SKM-1 (cell line): ENCODE data around the gene SPRED1.
"Not testable (repeated sequence)": the region's sequence is repeated elsewhere in the genome, so short reads cannot be mapped to it uniquely, and the experiment has no call there.

Source experiments
- DNase-seq: peaks from one replicate; lab custom pipeline; 2025; ENCODE audit not compliant: unreplicated experiment; lab: John Stamatoyannopoulos, UW

SPRED1 gene

DNA sequence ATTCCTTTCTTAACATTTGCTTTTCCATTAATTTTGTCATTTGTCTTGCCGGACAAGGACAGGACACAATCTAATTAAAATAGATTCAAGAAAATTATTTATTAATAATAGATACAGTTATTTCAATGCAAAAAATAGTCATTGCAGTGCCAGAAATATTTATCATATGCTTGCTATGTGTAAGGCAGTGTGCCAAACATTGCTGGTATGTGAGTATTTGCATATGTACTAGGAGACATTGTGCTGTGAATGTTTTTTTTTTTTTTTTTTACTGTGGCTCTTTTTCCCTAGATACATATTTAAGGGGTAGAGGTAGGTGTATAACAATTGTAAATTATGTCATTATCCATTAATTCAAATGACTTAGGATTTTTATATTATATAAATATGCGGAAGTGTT, 23.3 kb downstream of the SPRED1 start:
- DNase-seq: no peak

DNA sequence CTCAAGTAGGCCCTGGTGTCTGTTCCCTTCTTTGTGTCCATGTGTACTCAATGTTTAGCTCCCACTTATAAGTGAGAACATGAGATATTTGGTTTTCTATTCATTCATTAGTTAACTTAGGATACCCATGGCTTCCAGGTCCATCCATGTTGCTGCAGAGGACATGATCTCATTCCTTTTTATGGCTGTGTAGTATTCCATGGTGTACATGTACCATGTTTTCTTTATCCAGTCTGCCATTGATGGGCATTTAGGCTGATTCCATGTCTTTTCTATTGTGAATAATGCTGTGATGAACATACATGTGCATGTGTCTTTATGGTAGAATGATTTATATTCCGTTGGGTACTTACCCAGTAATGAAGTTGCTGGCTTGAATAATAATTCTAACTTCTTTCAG, 24.6 kb downstream of the SPRED1 start:
- not testable (repeated sequence) for DNase-seq

DNA sequence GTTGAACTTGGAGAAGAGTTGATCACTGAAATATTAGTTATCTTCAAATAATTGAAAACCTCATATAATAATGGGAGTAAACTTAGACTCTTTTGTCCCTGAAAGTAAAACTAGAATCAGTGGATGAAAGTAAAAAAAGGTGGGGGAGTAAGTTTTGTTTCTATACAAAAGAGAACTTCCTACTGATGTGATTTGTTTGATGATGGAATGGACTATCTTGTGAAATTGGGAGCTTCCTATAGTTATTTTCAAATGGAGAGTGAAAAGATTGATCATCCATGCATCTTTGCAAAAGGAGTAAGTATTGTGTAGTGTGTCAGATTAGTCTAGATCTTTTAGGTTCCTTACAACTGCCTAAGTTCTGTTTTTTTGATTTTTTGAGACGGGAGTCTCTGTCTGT, 28.4 kb downstream of the SPRED1 start:
- DNase-seq: no peak

DNA sequence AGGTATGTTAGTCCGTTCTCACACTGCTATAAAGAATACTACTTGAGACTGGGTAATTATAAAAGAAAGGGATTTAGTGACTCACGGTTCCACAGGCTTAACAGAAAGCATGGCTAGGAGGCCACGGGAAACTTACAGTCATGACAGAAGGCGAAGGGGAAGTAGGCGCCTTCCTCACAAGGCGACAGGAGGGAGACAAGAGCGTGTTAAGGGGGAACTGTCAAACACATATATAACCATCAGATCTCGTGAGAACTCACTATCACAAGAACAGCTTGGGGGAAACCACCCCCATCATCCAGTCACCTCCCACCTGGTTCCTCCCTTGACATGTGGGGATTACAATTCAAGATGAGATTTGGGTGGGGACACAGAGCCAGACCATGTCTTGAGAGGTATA, 30.4 kb downstream of the SPRED1 start:
- no peak for DNase-seq

DNA sequence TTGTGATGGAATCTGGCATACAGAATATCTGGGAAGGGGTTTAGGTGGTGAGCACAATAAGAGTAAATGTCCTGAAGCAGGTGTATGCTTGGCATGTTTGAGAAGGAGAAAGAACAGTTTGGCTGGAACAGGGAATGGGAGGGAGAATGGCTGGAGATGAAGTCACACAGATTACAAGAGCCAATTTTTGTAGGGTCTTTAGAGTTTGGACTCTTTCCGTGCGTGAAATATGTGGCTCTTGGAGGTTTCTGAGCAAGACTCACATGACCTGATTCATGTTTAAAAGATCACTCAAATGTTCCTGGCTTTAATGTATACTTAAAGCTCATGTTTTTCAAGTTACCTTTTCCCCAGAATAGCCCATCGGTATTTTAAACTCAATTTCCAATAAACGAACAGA, 32.8 kb downstream of the SPRED1 start:
- DNase-seq: no peak

DNA sequence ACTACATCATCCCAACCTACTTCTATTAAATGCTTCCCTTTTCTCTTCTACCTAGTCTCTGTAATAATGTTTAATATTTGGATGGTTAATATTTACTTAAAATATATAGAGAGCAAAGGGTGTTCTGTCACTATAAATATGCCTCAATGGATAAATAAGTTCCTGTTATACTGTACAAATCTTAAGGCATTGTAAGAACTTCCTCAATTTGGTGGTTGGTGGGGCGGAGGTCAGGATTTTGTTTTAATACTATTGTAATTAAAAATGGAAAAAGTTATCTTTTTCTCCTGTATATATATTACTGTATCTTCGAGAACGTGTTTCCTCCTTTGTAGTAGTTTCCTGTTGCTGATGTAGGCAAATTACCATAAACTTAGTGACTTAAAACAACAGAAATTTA, 41.5 kb downstream of the SPRED1 start:
- DNase-seq: no peak

DNA sequence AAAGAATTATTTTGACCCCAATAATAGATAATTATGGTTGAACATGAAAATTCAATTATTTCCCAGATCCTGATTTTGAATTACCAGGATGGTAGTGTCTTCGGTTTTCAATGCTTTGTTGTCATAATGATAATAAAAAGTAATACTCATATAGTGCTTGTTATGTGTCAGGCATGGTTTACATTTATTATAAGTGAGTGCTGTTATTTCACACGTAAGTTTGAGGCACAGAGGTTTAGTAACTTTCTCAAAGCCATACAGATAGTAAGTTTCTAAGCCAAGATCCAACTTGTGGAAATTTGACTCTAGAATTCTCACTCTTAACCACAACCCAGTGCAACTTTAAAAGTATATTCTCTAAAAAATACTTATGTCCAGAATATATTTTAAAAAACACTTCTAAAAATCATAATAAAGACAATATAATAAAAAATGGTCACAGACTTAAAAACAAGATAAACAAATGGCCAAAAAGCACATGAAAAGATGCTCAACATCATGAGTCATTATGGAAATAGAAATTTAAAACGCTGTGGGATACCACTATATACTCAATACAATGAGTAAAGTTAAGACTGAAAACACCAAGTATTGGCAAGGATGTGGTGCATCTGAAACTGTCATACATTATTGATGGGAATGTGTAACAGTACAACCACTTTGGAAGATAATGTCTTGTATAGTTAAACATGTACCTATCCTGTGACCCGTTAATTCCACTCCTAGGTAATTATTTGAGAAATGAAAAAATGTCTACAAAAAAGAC, 45.2 kb downstream of the SPRED1 start:
- no peak for DNase-seq

DNA sequence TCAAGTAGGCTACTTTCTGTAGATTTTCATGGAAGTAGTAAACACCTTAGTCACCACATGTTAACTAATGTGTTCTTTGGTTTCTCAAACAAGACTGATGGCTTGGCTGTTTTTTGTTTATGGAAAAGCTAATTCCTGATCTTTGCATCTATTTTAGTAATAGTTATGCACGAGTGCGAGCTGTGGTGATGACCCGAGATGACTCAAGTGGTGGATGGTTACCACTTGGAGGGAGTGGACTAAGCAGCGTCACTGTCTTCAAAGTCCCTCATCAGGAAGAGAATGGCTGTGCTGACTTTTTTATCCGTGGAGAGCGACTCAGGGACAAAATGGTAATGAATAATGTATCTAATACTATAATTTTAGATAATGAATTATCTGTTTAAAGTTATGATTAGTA, 46.6 kb downstream of the SPRED1 start:
- no peak for DNase-seq

DNA sequence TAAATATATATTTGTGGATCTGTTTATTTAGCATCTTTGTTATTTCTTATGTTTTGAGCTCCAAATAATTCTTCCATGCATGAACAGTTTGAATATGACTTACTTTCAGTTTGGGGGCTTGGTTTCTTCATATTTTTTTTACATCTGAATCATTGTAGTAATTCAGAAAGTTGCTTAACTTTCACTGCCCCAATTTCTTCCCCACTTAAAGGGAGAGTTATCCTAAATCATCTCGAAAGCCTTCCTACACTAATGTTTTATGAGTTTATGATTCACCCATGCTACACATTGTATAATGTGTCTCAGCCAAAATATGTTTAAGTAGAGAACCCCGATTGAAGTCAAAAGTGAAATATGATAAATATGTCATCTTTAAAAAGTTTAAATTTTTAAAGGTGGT, 47.8 kb downstream of the SPRED1 start:
- no peak for DNase-seq

DNA sequence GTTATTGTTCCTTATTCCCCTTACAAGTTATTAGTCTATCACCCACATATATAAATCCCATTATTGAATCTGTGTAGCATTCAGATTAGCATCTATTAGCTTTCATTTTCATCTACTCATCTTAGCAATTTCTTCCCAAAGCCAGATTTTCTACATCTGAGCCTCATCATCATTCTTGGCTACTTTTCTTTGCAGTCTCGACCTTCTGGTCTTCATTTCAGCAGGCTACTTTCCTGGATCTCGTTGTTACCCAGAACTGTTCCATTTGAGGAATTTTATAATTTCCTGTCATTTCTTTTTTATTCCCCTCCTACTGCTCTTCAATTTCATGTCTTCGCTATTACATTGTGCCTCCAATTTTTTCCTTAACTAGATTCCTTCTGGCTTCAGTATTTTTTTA, 51.8 kb downstream of the SPRED1 start:
- no peak for DNase-seq

DNA sequence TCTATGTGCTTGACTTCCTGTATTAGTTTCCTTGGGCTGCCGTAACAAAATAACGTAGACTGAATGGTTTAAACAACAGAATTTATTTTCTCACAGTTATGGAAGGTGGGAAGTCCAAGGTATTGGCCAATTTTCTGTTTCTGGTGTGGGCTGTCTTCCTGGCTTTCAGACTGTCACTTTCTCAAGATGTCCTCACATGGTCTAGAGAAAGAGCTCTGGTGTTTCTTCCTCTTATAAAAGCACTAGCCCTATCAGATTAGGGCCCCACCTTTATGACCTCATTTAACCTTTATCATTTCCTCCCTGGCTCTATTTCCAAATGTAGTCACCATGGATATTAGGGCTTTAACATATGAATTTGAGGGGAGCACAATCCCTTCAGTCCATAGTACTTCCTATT, 54.6 kb downstream of the SPRED1 start:
- no peak for DNase-seq

DNA sequence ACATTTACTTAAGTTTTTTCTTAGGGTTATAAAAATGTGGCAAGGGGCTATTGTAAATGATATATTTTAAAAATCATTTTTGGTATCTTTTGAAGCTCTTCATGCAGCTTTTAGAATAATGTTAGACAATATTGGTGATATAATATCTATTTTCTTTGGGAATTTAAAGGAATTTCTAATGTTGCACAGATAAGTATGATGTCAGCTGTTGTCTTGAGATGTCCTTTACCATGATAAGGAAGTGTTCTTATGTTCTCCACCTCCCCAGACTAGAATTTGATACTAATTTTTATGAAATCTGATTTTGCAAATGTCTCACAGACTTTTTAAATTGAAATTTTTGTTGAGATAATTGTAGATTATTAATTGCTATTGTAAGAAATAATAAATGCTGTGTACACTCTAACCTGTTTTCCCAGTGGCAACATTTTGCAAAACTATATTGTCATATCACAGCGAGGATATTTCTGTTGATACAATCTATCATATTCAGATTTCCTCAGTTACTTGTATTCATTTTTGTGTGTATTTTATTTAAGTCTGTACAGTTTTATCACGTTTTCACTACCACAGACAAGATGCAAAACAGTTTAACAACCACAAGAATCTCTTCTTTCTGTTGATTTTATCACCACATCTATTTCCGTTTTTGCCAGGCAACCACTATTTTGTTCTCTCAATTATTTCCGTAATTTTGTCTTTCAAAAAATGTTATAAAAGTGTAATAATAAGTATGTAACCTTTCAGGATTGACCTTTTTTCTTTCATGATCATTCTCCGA, 55.4 kb downstream of the SPRED1 start:
- DNase-seq: no peak

DNA sequence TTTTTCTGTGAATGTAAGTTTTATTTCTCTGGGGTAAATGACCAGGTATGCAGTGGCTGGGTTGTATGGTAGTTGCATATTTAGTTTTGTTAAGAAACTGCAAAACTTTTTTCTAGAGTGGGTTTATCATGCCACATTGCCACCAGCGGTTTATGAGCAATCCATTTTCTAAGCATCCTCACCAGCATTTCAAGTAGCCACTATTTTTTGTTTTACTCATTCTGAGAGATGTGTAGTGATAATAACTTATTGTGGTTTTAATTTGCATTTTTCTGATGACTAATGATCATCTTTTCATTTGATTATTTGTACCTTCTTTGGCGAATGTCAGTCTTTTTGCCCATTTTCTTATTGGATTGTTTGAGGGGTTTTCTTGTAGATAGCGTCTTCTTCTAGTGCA, 56.2 kb downstream of the SPRED1 start:
- DNase-seq: no peak

DNA sequence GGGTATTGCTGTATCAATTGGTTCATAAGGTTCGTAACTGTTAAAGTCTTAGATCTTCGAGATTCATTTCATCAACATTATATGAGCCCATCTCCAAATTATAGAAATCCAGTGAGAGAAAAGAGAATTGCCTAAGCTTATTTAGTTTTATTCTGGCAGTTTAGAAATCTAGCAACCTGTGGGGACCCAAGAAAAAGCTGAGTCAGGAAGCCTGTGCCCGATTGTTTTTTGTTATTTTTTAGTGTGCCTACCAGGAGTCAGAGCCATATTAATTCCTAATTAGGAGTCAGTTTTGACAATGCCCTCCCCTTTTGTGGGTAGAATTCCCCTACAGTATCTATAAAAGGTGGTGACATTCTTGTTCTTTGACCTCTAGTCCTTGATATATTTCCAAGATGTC, 59.6 kb downstream of the SPRED1 start:
- no peak for DNase-seq

DNA sequence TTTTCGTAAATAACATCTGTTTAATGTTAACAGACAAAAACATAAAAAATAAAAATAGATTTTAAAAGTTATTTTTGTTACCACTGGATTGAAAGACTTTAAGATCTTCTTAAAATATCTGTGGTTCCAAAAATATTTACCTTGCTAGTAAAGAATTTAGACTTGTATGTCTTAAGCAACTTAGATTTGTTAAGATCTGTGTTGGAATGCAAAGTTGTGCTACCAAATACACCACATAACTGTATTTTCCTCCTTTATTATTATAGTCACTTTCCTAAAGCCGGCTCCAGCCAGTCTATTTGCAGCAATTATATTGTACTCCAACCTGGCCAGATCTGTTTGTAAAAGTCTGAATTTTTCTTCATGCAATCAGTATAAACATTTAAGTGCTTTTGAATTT, 63.7 kb downstream of the SPRED1 start:
- no peak for DNase-seq

DNA sequence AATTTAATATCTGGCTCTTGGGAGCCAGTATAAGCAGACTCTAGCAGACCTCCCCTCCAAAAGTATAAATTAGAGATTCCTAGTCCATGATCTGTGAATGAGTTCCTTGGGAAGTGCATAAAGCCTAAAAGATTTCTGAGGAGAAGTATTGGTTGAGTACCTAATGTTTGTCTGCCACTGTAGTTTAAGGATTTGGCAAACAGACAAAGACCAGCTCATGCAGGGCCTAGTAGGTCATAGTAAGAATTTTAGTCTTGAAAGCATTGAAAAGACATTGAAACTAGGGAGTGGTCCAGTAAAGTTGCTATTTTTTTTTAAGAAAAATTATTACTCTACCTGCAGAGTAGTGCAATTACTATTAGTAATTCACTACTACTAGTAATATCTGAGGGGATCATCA, 67.5 kb downstream of the SPRED1 start:
- no peak for DNase-seq

DNA sequence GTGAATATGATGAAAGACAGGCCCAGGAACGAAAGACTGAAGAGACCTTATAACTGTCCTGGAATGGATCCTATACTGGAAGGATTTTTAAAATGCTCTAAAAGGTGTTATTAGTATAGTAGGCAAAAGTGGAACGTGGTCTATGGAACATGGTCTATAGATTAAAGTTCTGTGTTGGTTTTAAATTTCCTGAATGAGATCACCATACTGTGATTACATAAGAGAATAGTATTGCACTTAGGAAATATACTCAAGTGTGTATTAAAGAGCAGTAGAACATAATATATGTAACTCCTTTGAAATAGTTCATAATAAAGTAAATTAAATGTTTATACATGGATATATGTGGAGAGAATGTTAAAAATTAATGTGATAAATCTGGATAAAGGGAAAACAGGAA, 68.2 kb downstream of the SPRED1 start:
- DNase-seq: no peak

DNA sequence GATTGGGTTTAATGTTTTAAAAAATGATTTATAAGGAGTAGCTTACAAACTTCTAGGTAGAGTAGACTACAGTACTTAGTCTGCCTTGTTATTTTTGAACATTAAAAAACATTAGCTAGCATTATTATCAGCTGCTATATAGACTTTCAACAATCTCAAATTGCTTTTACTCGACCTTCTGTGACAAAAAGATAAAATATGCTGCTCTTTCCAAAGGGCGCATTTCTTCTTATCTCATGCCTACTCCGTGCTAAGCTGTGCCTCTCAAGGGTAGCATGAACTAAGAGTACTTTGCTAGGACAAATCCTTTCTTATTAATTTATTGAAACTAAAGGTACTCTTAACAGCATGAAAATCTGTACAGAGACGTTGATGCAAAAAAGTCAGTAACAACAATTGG, 71.3 kb downstream of the SPRED1 start:
- no peak for DNase-seq

DNA sequence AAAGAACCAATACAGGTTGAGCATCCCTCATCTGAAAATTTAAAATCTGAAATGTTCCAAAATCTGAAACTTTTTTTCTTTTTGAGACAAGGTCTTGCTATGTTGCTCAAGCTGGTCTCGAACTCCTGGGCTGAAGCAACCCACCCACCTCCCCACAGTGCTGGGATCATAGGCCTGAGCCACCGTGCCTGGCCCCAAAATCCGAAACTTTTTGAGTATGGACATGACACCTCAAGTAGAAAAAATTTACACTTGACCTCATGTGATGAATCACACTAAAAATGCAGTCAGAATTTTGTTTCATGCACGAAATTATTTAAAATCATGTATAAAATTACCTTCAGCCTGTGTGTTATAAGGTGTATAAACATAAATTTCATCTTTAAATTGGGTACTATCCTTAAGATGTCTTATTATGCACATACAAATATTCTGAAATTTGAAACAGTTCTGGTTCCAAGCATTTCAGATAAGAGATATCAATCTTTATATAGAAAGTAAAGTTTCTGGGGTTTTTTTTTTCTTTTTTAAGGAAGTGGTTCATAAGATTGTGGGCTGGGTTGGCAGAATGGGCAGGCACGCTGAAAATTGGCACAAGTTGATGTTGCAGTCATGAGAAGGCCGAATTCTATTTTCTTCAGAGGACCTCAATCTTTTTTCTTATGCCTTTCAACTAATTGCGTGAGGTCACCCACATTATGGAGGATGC, 72.5 kb downstream of the SPRED1 start:
- DNase-seq: no peak

DNA sequence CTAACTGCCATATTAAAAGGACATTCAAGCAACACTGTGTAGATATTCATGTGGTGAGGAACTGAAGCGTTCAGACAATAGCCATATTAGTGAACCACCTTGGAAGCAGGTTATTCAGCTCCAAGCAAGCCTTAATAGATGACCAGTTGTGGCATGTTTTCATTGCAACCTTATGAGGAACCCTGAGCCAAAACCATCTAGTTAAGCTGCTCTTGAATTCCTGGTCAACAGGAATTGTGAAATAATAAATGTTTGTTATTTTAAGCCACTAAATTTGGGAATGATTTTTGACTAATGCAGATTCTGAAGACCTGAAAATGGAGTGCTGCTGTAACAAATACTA, 73.0 kb downstream of the SPRED1 start:
- no peak for DNase-seq

DNA sequence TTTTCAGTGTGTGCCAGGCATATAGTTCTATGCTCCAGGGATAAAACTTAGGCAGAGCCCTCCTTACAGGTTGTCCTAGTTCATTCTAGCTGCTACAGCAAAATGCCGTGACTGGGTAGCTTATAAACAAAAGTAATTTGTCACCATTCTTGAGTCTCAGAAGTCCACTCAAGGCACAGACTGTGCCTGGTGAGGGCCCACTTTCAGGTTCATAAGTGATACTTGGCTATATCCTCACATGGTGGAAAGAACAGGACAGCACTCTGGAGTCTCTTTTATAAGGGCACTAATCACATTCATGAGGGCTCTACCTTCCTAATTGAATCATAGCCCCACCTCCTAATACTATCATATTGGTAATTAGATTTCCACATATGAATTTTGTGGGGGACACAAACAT, 80.1 kb downstream of the SPRED1 start:
- no peak for DNase-seq

DNA sequence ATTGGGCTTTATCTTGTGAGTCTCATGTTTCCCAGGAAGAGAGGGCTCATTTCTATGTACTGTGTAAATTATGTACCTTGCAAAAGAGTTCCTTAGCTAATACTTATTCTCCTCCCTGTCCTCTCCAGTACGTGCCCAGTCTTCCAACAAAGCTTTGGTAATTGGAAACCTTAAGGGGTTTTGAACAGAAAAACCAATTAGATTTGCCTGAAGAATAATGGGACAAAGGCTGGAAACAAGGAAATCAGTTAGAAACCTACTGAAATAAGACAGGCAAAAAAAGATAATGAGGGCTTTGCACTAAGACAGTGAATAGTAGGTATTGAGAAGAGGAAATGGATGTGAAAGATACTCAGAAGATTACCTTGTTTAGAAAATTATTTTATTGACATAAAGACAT, 82.5 kb downstream of the SPRED1 start:
- DNase-seq: no peak
